ENCODE data around the gene AEBP1.

GRCh38 chr7:44096326-44096881 is 7.7 kb upstream of the AEBP1 start:
- TF ChIP-seq POLR2A (IDR thresholded peaks at IDR 0.05), result no peak
- TF ChIP-seq CTCF (IDR thresholded peaks at IDR 0.05), result no peak
